Skeletal muscle tissue (tissue), 4 donors: ENCODE results near the gene FZD10. TPM values are rescaled to one million over a fixed set of nuclear protein-coding genes. Genes with fewer than 3 reads are reported as not detected.

ENCODE experiments used
- H3K27ac ChIP-seq: one replicate; pipeline ENCODE4 v1.7.0; 2013; ENCODE audit warnings: mild to moderate bottlenecking, low read depth, low read length, inconsistent platforms
- H3K27me3 ChIP-seq, 3 donors: one replicate each; pipeline ENCODE4 v1.7.0; 2013; ENCODE audit warnings: low read length in 3 of 3; ENCODE audit not compliant: control insufficient read depth in 3 of 3, insufficient read depth in 3 of 3
- H3K36me3 ChIP-seq, 3 donors: one replicate each; pipeline ENCODE4 v1.7.0; 2013; ENCODE audit warnings: low read length in 3 of 3; ENCODE audit not compliant: control insufficient read depth in 3 of 3, insufficient read depth in 3 of 3
- H3K4me1 ChIP-seq, 3 donors: one replicate each; pipeline ENCODE4 v1.7.0; 2013; ENCODE audit warnings: low read length in 3 of 3, mild to moderate bottlenecking in 3 of 3; ENCODE audit not compliant: control insufficient read depth in 3 of 3, insufficient read depth in 3 of 3
- H3K4me3 ChIP-seq, 3 donors: one replicate each; pipeline ENCODE4 v1.7.0; 2013; ENCODE audit warnings: low read length in 3 of 3
- H3K9ac ChIP-seq, 3 donors: one replicate each; pipeline ENCODE4 v1.7.0; 2013; ENCODE audit warnings: low read length in 3 of 3, mild to moderate bottlenecking in 3 of 3, moderate library complexity in 2 of 3, low read depth in 1 of 3
- H3K9me3 ChIP-seq, 3 donors: one replicate each; pipeline ENCODE4 v1.7.0; 2013; ENCODE audit warnings: low read length in 3 of 3; ENCODE audit not compliant: control insufficient read depth in 3 of 3
- total RNA-seq: library from RNA; depleted of rRNA; stranded (reverse); fragments of >200 nt; gene quantifications from one replicate; pipeline ENCODE4 v1.2.3, GENCODE V29; 2014
- donor health status: Osteomylitis.

FZD10 gene
- total RNA-seq, 1 donor from 2014 or later, result 5.7 TPM

- no peak overlapping the region for H3K9ac ChIP-seq
- peaks cover 7 to 24% (median 21%) of the 10 kb centered on the region in 3 donors for H3K4me1 ChIP-seq
- peaks cover 0 to 7% (median 3%) of the 10 kb centered on the region in 3 donors for H3K9me3 ChIP-seq
- H3K27me3 ChIP-seq, result peaks cover 5 to 30% (median 11%) of the 10 kb centered on the region in 3 donors
- H3K4me3 ChIP-seq, result no peak overlapping the region
- no peak overlapping the region for H3K27ac ChIP-seq
- no peaks in the 10 kb centered on the region for H3K36me3 ChIP-seq
These were observed 31.9 kb upstream of the FZD10 start for GRCh38 chr12:130130346-130130745.

DNA sequence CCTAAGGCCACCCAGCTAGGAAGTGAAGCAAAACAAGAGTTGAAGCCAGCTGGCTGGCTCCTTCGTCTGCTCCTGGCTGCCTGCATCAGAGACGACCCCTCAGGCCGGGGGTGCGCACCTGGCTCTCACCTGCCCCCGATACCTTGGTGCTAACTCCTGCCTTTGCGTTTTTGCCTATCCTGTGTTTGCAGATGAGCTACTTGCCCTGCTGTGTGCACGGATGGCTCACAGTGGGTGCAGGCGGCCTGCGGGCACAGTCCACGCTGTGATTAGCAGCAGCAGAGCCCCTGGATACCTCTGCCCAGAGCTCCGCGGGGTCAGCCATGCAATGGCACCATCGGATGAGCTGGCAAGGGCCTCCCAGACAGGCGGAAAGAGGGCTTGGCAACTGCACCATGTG, 31.2 kb upstream of the FZD10 start:
- H3K4me3 ChIP-seq, result no peak overlapping the region
- H3K4me1 ChIP-seq, result peaks cover 7 to 24% (median 21%) of the 10 kb centered on the region in 3 donors
- no peak overlapping the region for H3K27ac ChIP-seq
- H3K9ac ChIP-seq, result no peak overlapping the region
- no peaks in the 10 kb centered on the region for H3K36me3 ChIP-seq
- peaks cover 5 to 30% (median 11%) of the 10 kb centered on the region in 3 donors for H3K27me3 ChIP-seq
- peaks cover 0 to 7% (median 3%) of the 10 kb centered on the region in 3 donors for H3K9me3 ChIP-seq

DNA sequence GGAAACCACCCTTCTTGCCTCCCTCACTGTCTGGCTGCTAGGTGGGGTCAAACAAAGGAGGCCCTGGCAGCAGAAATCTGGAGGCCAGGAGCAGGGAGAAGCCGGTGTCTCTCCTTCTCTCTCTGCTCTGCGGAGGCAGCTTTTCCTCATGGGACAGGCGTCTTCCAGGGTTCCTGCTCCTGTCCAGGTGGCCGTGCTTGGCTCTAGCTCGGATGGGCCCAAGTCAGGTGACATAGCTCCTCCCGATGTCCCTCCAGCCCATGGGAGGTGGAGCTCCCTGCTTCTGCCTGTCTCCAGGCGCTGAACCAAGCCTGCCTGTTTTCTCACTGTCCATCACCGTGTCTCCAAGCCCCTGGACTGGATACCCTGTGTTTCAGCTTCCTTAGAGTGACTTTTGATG, 30.5 kb upstream of the FZD10 start:
- H3K27ac ChIP-seq, result no peak overlapping the region
- peaks cover 4 to 21% (median 18%) of the 10 kb centered on the region in 3 donors for H3K4me1 ChIP-seq
- H3K27me3 ChIP-seq, result peaks cover 5 to 30% (median 11%) of the 10 kb centered on the region in 3 donors
- peaks cover 0 to 7% (median 3%) of the 10 kb centered on the region in 3 donors for H3K9me3 ChIP-seq
- no peaks in the 10 kb centered on the region for H3K36me3 ChIP-seq
- no peak overlapping the region for H3K4me3 ChIP-seq
- H3K9ac ChIP-seq, result no peak overlapping the region

DNA sequence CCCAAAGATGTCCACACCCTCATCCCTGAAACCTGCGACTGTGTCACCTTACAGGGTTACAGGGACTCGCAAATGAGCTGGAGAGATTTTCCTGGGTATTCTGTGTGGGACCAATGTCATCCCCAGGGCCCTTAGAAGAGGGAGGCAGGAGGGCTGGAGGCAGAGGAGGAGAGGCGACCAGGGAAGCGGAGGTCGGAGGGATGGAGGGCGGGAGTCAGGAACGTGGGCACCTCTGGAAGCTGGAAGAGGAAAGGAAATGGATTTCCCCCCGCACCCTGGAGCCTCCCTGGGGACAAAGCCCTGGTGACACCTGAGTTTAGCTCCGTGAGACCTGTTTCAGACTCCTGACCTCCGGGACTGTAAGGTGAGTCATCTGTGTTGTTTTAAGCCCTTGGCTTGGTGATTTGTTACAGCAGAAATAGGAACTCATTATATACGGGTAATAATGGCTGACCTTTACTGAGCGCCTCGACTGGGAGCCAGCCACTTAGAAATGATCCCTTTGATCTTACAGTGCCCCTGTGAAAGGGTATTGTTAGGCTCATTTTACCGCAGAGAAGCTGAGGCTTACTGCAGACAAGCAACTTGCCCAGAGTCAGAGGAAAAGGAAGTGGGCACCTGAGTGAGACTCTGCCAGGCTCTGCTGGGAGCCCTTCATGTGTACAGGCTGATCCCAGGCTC, 29.3 kb upstream of the FZD10 start:
- Histone ChIP-seq H3K9me3 (peaks cover 0 to 7% (median 3%) of the 10 kb centered on the region in 3 donors), H3K27me3 (peaks cover 5 to 27% (median 11%) of the 10 kb centered on the region in 3 donors), H3K9ac (no peak overlapping the region), H3K27ac (no peak overlapping the region), H3K4me3 (no peak overlapping the region), H3K4me1 (peaks cover under 1 to 16% (median 10%) of the 10 kb centered on the region in 3 donors), H3K36me3 (no peaks in the 10 kb centered on the region)

- H3K9me3 ChIP-seq, result peaks cover 0 to 1% (median 1%) of the 10 kb centered on the region in 3 donors
- no peak overlapping the region for H3K4me3 ChIP-seq
- H3K4me1 ChIP-seq, result peaks cover 0 to 7% (median 2%) of the 10 kb centered on the region in 3 donors
- no peak overlapping the region for H3K27ac ChIP-seq
- no peak overlapping the region for H3K9ac ChIP-seq
- H3K27me3 ChIP-seq, result peaks cover 5 to 26% (median 11%) of the 10 kb centered on the region in 3 donors
- no peaks in the 10 kb centered on the region for H3K36me3 ChIP-seq
These were observed 28.3 kb upstream of the FZD10 start for GRCh38 chr12:130133851-130134562.

- H3K27me3 ChIP-seq, result peaks cover 5 to 24% (median 11%) of the 10 kb centered on the region in 3 donors
- no peaks in the 10 kb centered on the region for H3K36me3 ChIP-seq
- no peaks in the 10 kb centered on the region for H3K9me3 ChIP-seq
- H3K4me1 ChIP-seq, result peaks cover 0 to 6% (median 0%) of the 10 kb centered on the region in 3 donors
- no peak overlapping the region for H3K4me3 ChIP-seq
- H3K27ac ChIP-seq, result no peak overlapping the region
- no peak overlapping the region for H3K9ac ChIP-seq
These were observed 27.7 kb upstream of the FZD10 start for GRCh38 chr12:130134563-130134915.

DNA sequence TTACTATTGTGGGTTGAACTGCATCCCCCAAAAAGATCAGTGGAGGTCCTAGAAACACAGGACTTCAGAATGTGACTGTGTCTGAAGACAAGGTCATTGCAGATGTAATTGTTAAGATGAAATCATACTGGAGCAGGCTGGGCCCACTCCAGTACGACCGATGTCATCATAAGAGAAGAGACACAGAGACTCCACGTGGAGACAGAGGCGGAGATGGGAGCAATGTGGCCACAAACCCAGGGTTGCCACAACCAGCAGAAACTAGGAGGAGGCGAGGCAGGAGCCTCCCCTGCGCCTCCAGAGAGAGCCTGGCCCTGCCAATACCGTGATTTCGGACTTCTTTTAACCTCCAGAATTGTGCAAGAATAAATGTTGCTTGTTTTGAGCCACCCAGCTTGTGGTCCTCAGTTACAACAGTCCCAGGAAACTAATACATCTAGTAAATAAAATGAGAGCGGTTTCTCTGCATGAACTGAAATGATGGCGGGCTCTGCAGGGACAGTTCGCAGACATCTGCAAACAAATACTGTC, 25.7 kb upstream of the FZD10 start:
- Histone ChIP-seq H3K9ac (no peak overlapping the region), H3K36me3 (no peaks in the 10 kb centered on the region), H3K27ac (no peak overlapping the region), H3K27me3 (peaks cover 5 to 27% (median 7%) of the 10 kb centered on the region in 3 donors), H3K4me1 (peaks cover 0 to 3% (median 0%) of the 10 kb centered on the region in 3 donors), H3K9me3 (no peaks in the 10 kb centered on the region), H3K4me3 (no peak overlapping the region)

GRCh38 chr12:130137040-130138018, 24.9 kb upstream of the FZD10 start:
- Histone ChIP-seq H3K9ac (no peak overlapping the region), H3K4me1 (peaks cover 0 to 3% (median 0%) of the 10 kb centered on the region in 3 donors), H3K27me3 (peaks cover 6 to 30% (median 9%) of the 10 kb centered on the region in 3 donors), H3K9me3 (no peaks in the 10 kb centered on the region), H3K36me3 (no peaks in the 10 kb centered on the region), H3K27ac (no peak overlapping the region), H3K4me3 (no peak overlapping the region)

- Histone ChIP-seq H3K27ac (no peak overlapping the region), H3K27me3 (peaks cover 6 to 27% (median 7%) of the 10 kb centered on the region in 3 donors)
These were observed 23.8 kb upstream of the FZD10 start for GRCh38 chr12:130138478-130138877.

More at GRCh38 chr12:130138478-130138877, 23.8 kb upstream of the FZD10 start:
- Histone ChIP-seq H3K9ac (no peak overlapping the region), H3K9me3 (no peaks in the 10 kb centered on the region), H3K4me1 (peaks cover 0 to 3% (median 0%) of the 10 kb centered on the region in 3 donors), H3K36me3 (no peaks in the 10 kb centered on the region), H3K4me3 (no peak overlapping the region)
